GM21526 (cell line): ENCODE measurements around the gene RGPD4.
"Not testable (repeated sequence)": the region's sequence is repeated elsewhere in the genome, so short reads cannot be mapped to it uniquely, and the experiment has no call there.

Experiments used
- ATAC-seq: cut with Tn5 transposase; IDR thresholded peaks from one replicate; pipeline ENCODE4 v1.9.1; 2021; ENCODE audit warnings: moderate library complexity; ENCODE audit not compliant: unreplicated experiment, low FRiP score

The RGPD4 gene

GRCh38 chr2:107826749-107827148 is at the start of gene RGPD4:
RGPD4 (plus strand) TSS chr2:107826892; CDS start chr2:107827014, 122 bp downstream.
- not testable (repeated sequence) for ATAC-seq

GRCh38 chr2:107777974-107778373 is 48.7 kb upstream of the RGPD4 start:
- no peak for ATAC-seq

GRCh38 chr2:107785756-107786155 is 40.9 kb upstream of the RGPD4 start:
- no peak for ATAC-seq

- no peak for ATAC-seq
Observed at GRCh38 chr2:107790837-107791236, 35.9 kb upstream of the RGPD4 start.

- ATAC-seq, result no peak
Observed at GRCh38 chr2:107801498-107801897, 25.2 kb upstream of the RGPD4 start.

- ATAC-seq, result no peak
Observed at GRCh38 chr2:107804608-107805498, 21.8 kb upstream of the RGPD4 start.

GRCh38 chr2:107806901-107807300 is 19.8 kb upstream of the RGPD4 start:
- no peak for ATAC-seq

- ATAC-seq, result no peak
Observed at GRCh38 chr2:107807988-107808387, 18.7 kb upstream of the RGPD4 start.

- ATAC-seq, result no peak
Observed at GRCh38 chr2:107808959-107809358, 17.7 kb upstream of the RGPD4 start.

GRCh38 chr2:107809835-107810234 is 16.9 kb upstream of the RGPD4 start:
- no peak for ATAC-seq

GRCh38 chr2:107810734-107811133 is 16.0 kb upstream of the RGPD4 start:
- no peak for ATAC-seq

GRCh38 chr2:107811411-107811810 is 15.3 kb upstream of the RGPD4 start:
- ATAC-seq, result no peak

- ATAC-seq, result no peak
Observed at GRCh38 chr2:107812006-107812405, 14.7 kb upstream of the RGPD4 start.

- no peak for ATAC-seq
Observed at GRCh38 chr2:107817378-107817777, 9.3 kb upstream of the RGPD4 start.

- ATAC-seq, result no peak
Observed at GRCh38 chr2:107822302-107822701, 4.4 kb upstream of the RGPD4 start.

- ATAC-seq, result no peak
Observed at GRCh38 chr2:107824451-107825205, 2.1 kb upstream of the RGPD4 start.

GRCh38 chr2:107825206-107825563 is 1.5 kb upstream of the RGPD4 start:
- no peak for ATAC-seq

- ATAC-seq, result not testable (repeated sequence)
Observed at GRCh38 chr2:107829514-107829913, 2.8 kb downstream of the RGPD4 start.

- not testable (repeated sequence) for ATAC-seq
Observed at GRCh38 chr2:107833152-107833551, 6.5 kb downstream of the RGPD4 start.

GRCh38 chr2:107833618-107834017 is 6.9 kb downstream of the RGPD4 start:
- not testable (repeated sequence) for ATAC-seq

- ATAC-seq, result not testable (repeated sequence)
Observed at GRCh38 chr2:107916121-107916520, 89.4 kb downstream of the RGPD4 start.
